Left ventricle myocardium superior (tissue), 1 donor: ENCODE results near the gene KDR. TPM values are rescaled to one million over a fixed set of nuclear protein-coding genes. Genes with fewer than 3 reads are reported as not detected.
A peak's percentile ranks its signal among the peaks of the same experiment; 100 is the strongest.

Experiments
- ATAC-seq: fragments of 200-7000 bp; cut with Tn5 transposase; one replicate; pipeline ENCODE4 v1.9.1; 2020; ENCODE audit warnings: mild to moderate bottlenecking, moderate library complexity
- DNase-seq: peaks from one replicate; pipeline ENCODE4 v3.0.0-alpha.2; 2020
- intact Hi-C: fragments of 100-400 bp; cut with micrococcal nuclease; formaldehyde crosslinking; loops from one replicate; pipeline ENCODE4 v1.11.0; 2022
- long read RNA-seq: library from polyadenylated mRNA; unstranded; transcript quantifications from one replicate; pipeline ENCODE4 v2.0.0, GENCODE V29; 2021
- total RNA-seq: library from RNA; stranded (reverse); fragmentation: NEBNext Ultra II Directional; extraction: Animal tissue kit (Norgen Biotek cat#: 25700); gene quantifications from one replicate; pipeline ENCODE4 v1.2.1, GENCODE V29; 2021
- donor health status: DM: no; HTN: yes; CAD: no; lungs with severe emphysema.

Gene KDR
- total RNA-seq, result 21.2 TPM
- long read RNA-seq, full-length matches to known transcripts, result 2 of 5 reads
- long read RNA-seq, partial matches to known transcripts, result 3 of 5 reads
- long read RNA-seq, other reads (novel, unspliced or antisense), result 0 of 5 reads

- intact Hi-C loops, result no loop called here
- peak; percentile 94 for ATAC-seq
- DNase-seq, result peak; percentile 71
These were observed at the start of gene KDR for GRCh38 chr4:55125087-55125721. TSS of gene KDR (minus strand) at chr4:55125595. CDS start at chr4:55125293, 302 bp downstream.

GRCh38 chr4:55173580-55173979 lies 48.2 kb upstream of the KDR start:
- intact Hi-C loops, result no loop called here
- ATAC-seq (no peak), DNase-seq (no peak)

- ATAC-seq (peak; percentile 52), DNase-seq (peak; percentile 34)
- intact Hi-C loops, result no loop called here
These were observed 47.4 kb upstream of the KDR start for GRCh38 chr4:55172694-55173287.

GRCh38 chr4:55170462-55170861 lies 45.1 kb upstream of the KDR start:
- ATAC-seq, result no peak
- intact Hi-C loops, result no loop called here
- no peak for DNase-seq

GRCh38 chr4:55169352-55169961 lies 44.1 kb upstream of the KDR start:
- intact Hi-C loops, result no loop called here
- no peak for DNase-seq
- ATAC-seq, result no peak

- intact Hi-C loops, result no loop called here
- DNase-seq, result no peak
- ATAC-seq, result no peak
These were observed 37.0 kb upstream of the KDR start for GRCh38 chr4:55162396-55162795.

- intact Hi-C loops, result no loop called here
- no peak for ATAC-seq
These were observed 36.3 kb upstream of the KDR start for GRCh38 chr4:55161739-55162138.

GRCh38 chr4:55159851-55160250 lies 34.5 kb upstream of the KDR start:
- ATAC-seq (no peak), DNase-seq (no peak)
- intact Hi-C loops, result no loop called here

More at GRCh38 chr4:55161739-55162138, 36.3 kb upstream of the KDR start:
- DNase-seq, result no peak

GRCh38 chr4:55158957-55159356 lies 33.6 kb upstream of the KDR start:
- no peak for DNase-seq
- intact Hi-C loops, result no loop called here
- ATAC-seq, result no peak

- intact Hi-C loops, result no loop called here
- DNase-seq, result no peak
- ATAC-seq, result no peak
These were observed 32.3 kb upstream of the KDR start for GRCh38 chr4:55157559-55158277.

- DNase-seq, result no peak
- ATAC-seq, result no peak
- intact Hi-C loops, result no loop called here
These were observed 29.5 kb upstream of the KDR start for GRCh38 chr4:55154933-55155332.

- DNase-seq (no peak), ATAC-seq (no peak)
- intact Hi-C loops, result no loop called here
These were observed 29.0 kb upstream of the KDR start for GRCh38 chr4:55154290-55154880.

- no peak for ATAC-seq
- DNase-seq, result no peak
- intact Hi-C loops, result no loop called here
These were observed 18.5 kb upstream of the KDR start for GRCh38 chr4:55143858-55144257.

GRCh38 chr4:55138367-55138766 lies 13.0 kb upstream of the KDR start:
- ATAC-seq (no peak), DNase-seq (no peak)
- intact Hi-C loops, result no loop called here

GRCh38 chr4:55136634-55137033 lies 11.2 kb upstream of the KDR start:
- DNase-seq (no peak), ATAC-seq (no peak)
- intact Hi-C loops, result no loop called here

- intact Hi-C loops, result no loop called here
- ATAC-seq (no peak), DNase-seq (no peak)
These were observed 8.6 kb upstream of the KDR start for GRCh38 chr4:55133951-55134350.

- intact Hi-C loops, result no loop called here
- ATAC-seq, result no peak
- no peak for DNase-seq
These were observed 7.4 kb upstream of the KDR start for GRCh38 chr4:55132775-55133174.

- ATAC-seq, result no peak
- intact Hi-C loops, result no loop called here
- DNase-seq, result no peak
These were observed 2.1 kb upstream of the KDR start for GRCh38 chr4:55127521-55127920.

GRCh38 chr4:55127053-55127452 lies 1.7 kb upstream of the KDR start:
- DNase-seq, result no peak
- intact Hi-C loops, result no loop called here
- no peak for ATAC-seq
